ENCODE data around the gene BRCA1.
A peak's percentile ranks its signal among the peaks of the same experiment; 100 is the strongest.
"Not testable (repeated sequence)": the region's sequence is repeated elsewhere in the genome, so short reads cannot be mapped to it uniquely, and the experiment has no call there.

Gene BRCA1

DNA sequence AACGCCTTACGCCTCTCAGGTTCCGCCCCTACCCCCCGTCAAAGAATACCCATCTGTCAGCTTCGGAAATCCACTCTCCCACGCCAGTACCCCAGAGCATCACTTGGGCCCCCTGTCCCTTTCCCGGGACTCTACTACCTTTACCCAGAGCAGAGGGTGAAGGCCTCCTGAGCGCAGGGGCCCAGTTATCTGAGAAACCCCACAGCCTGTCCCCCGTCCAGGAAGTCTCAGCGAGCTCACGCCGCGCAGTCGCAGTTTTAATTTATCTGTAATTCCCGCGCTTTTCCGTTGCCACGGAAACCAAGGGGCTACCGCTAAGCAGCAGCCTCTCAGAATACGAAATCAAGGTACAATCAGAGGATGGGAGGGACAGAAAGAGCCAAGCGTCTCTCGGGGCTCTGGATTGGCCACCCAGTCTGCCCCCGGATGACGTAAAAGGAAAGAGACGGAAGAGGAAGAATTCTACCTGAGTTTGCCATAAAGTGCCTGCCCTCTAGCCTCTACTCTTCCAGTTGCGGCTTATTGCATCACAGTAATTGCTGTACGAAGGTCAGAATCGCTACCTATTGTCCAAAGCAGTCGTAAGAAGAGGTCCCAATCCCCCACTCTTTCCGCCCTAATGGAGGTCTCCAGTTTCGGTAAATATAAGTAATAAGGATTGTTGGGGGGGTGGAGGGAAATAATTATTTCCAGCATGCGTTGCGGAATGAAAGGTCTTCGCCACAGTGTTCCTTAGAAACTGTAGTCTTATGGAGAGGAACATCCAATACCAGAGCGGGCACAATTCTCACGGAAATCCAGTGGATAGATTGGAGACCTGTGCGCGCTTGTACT lies at the start of gene BRCA1:
BRCA1 (minus strand) TSS at position 232 of the 834 bp plus-strand sequence. CDS start 1,268 bp downstream, outside the sequence.
- DNase-seq (ENCODE audit: low spot score) = peak; percentile 98

DNA sequence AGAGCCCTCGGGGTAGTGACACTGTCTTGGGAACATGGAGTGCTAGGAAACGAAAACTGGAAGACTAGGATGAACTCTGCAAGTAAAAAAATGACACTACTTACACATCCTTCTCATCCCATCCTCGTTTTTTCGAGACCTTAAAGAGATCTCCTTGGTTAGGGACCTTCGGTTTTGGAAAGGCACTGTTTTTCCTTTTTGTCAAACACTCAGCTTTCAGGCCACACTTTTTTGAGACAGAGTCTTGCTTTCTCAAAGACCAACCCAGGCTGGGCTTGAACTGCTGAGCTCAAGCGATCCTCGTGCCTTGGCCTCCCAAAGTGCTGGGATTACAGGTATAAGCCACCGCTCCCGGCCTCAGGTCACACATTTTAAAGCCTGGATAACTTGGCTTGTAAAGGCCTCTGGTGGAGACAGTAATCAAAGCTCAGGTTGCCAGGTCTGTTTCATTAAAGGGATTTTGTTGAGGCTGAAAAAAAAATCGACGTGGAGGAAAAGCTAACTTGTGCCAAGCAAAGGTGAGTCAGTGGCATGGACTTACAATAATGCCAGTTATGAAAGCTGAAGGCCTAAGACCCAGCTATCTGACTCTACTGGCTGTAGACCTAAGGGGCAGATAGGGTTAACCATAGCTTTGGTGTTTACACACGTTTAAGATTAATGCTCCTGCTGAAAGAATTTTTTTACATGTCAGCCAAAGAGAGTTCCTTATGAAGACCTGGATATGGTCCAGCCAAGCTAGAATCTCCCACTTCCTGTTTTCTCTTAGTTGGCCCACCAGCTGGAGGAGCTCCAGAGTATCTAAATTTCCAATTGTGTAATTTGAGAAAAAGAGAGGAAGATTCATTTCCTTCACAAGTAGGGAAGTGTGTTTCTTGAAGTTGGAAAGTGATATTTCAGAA lies 46.7 kb upstream of the BRCA1 start:
- no peak for DNase-seq (ENCODE audit: low spot score)

DNA sequence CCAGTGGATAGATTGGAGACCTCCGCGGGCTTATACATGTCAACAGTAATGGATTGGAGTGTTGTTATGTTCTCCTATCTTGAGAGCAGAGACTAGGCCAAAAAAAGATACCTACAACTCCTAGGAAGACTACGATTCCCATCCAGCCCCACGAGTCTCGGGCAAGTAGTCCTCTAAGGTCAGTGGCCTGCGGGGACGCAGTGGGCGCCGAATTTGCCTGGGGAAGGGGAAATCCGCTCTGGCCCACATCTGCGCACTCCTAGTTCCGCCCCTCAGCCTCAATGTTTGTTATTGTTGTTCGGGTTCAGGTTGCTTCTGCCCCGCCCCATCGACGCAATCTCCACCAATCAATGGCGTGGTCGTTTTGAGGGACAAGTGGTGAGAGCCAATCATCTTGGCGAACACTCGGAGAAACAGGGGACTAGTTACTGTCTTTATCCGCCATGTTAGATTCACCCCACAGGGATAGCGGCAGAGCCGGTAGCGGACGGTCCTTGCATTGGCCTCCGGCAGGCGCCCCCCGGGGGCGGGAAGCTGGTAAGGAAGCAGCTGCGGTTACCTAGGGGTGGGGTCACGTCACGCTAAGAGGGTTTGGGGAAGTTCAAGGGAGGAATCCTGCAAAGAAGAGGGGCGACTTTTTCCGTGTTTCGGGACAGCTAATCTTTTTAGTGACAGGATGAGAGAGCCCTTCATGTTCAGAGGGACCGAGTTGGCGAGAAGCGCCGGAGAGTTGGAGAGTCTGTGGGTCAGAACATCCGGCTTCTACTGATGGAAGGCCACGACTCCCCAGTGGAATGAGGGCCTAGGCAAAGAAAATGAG lies 45.8 kb upstream of the BRCA1 start, which contains the start of gene NBR1:
NBR1 (plus strand) TSS at position 449 of the 820 bp plus-strand sequence. CDS start 4,586 bp downstream, outside the sequence.
- peak; percentile 97 for DNase-seq (ENCODE audit: low spot score)

DNA sequence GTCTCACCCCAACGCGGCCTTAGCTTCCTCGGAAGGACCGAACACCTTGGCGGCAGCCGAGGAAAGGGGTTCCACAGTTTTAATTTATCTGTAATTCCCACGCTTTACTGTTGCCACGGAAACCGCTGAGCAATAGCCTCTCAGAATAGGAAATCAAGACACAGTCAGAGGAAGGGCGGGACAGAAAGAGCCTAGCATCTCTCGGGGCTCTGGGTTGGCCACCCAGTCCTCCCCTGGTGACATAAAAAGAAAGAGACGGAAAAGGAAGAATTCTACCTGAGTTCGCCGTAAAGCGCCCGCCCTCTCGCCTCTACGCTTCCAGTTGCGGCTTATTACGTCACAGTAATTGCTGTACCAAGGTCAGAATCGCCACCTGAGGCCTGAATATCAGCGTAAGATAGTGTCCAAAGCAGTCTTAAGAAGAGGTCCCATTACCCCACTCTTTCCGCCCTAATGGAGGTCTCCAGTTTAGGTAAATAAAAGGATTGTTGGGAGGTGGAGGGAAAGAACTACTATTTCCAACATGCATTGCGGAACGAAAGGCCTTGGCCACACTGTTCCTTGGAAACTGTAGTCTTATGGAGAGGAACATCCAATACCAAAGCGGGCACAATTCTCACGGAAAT lies 45.1 kb upstream of the BRCA1 start:
- peak; percentile 92 for DNase-seq (ENCODE audit: low spot score)

DNA sequence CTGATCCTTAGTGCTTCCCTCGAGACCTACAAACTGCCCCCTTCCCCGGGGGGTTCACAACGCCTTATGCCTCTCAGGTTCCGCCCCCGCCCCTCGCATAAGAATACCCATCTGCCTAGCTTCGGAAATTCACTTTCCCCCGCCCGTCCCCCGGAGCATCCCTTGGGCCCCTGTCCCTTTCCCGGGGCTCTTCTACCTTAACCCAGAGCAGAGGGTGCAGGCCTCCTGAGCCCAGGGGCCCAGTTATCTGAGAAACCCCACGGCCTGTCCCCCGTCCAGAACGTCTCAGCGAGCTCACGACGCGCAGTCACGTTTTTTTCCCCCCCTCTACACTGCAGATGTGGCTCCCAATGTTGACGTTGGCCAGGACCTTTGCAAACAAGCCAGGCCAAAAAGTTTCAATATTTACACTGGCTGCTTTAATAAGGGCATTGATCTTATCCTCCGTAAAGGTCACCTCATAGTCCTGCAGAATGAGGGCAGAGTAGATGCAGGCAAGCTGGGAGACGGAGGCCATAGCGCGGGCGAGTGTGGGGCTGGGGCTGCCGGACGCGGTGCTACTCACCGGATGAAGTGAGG lies 44.5 kb upstream of the BRCA1 start:
- DNase-seq (ENCODE audit: low spot score) = peak; percentile 26

DNA sequence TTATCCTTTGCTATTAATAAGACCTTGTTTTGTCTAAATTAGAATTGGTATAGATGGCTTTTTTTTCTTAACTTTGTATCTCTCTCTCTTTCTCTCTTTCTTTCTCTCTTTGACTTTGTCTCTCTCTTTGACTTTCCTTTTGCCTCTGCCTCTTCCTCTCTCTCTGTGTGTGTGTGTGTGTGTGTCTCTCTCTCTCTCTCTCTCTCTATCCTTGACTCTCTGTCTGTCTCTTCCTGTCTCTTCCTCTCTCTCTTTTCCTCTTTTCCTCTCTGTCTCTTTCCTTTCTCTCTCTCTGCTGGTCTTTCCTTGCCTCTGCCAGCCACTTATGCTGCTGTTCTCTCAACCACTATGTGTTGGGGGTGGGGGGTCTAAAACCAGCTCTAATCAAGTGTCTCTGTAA lies 40.8 kb upstream of the BRCA1 start:
- DNase-seq (ENCODE audit: low spot score) = not testable (repeated sequence)

DNA sequence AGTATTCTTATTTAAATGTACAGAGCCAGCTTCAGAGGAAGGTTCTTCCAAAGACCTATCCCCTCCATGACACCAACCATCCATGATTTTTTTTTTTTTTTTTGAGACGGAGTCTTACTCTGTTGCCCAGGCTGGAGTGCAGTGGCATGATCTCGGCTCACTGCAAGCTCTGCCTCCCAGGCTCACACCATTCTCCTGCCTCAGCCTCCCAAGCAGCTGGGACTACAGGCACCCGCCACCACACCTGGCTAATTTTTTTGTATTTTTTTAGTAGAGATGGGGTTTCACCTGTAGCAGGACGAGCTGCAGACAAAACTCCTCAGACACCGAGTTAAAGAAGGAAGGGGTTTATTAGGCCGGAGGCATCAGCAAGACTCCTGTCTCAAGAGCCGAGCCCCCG lies 34.8 kb upstream of the BRCA1 start:
- not testable (repeated sequence) for DNase-seq (ENCODE audit: low spot score)

DNA sequence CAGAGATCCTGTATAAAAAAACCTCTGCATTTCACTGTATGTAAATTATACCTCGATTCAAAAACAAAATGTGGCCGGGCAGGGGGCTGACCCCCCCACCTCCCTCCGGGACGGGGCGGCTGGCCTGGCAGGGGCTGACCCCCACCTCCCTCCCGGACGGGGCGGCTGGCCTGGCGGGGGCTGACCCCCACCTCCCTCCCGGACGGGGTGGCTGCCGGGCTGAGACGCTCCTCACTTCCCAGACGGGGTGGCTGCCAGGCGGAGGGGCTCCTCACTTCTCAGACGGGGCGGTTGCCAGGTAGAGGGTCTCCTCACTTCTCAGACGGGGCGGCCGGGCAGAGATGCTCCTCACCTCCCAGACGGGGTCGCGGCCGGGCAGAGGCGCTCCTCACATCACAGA lies 34.1 kb upstream of the BRCA1 start:
- DNase-seq (ENCODE audit: low spot score) = not testable (repeated sequence)

DNA sequence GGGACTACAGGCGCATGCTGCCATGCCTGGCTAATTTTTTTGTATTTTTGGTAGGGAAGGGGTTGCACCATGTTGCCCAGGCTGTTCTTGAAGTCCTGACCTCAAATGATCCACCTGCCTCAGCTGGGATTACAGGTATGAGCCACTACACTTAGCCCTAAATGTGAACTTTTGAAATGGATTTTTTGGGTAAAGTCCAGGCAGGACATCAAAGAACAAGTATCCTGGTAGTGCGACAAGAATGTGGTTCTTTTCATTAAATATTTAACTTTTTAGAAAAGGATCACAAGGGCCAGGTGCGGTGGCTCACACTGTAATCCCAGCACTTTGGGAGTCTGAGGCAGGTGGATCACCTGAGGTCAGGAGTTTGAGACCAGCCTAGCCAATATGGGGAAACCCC lies 30.5 kb upstream of the BRCA1 start:
- DNase-seq (ENCODE audit: low spot score) = no peak

DNA sequence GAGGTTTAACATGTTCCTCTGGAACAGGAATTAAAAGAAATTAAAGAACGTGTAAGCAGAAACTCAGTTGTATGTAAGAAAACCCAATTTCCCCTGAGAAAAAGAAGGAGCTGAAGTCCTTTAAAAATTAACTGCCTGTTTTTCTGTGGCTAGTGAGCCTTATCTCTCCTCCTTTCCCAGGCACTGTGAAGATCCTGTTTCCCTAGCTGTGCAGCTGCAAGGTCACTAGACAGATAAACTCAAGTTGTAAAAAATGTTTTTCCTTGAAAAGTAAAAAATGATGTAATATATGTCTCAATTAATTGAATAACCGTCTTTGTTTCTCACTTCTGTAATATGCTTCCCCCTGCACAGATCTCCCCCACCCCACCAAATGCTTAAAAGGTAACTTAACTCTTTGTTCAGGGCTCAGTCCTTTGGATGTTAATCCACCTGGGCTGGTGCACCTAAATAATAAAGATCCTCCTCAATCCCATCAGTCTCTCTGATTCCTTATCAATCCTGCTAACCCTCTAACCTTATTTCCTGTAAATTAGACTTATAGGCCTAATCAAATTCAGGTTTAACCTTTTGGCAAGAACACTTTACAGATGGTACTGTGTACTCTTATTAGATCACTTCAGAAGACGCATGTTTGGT lies 28.2 kb upstream of the BRCA1 start:
- not testable (repeated sequence) for DNase-seq (ENCODE audit: low spot score)

DNA sequence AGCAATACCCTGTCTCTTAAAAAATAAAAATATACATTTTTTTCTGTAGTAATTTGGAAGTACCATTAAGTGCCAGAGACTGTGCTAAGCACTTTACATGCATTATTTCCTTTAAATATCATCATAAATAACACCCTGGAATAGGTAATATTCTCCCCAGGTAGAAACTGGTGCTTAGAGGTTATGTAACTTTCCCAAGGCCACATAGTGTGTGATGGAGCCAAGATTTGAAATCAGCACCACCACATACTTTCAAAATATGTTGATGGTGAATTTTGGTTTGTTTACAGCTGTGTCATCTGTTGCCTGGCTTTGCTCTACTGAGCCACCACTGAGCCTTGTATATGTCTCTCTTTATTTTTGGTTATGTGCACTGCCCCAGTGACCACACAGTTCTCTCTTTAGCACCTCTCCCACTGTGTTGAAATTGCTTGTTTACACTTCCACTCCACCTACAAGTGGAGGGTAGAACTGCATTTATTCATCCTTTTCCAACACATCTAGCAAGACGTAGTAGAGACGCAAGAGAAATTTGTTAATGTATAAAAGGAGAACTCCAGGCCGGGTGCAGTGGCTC lies 26.8 kb upstream of the BRCA1 start:
- DNase-seq (ENCODE audit: low spot score) = no peak

DNA sequence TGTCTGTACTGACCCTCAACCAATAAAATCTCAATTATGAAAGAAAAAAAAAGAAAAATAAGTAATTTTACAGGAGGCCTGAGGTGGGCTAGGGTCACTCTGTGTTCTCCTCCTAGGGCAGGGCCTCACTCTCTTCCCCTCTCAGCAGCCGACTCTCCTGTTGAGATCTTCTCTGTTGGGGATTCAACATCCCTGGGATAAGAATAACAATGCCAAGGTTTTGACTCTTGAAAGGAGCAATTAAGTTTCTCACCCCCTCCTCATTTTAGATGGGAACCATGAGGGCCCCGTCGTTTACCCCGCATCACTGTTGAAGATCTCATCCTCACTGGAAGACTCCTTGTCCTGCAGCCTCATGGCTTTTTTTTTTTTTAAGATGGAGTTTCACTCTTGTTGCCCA lies 21.5 kb upstream of the BRCA1 start:
- peak; percentile 51 for DNase-seq (ENCODE audit: low spot score)

DNA sequence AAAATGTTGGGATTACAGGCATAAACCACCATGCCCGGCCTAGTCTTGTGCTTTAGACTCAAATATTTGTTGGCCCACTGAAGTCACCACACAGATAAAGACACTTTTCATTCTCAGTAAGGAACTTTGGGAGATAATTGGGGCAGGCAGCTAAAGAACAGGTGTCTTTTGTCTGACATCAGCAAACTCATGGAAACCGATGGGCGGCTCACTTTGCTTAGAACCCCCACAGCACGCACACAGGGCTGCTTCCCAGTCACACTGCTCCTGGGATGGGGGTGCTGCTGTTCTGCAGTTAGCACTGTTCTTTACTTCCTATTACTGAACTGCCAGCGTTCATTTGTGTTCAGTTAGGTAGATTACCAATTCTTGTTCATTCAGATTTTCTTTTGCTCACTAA lies 18.0 kb upstream of the BRCA1 start:
- no peak for DNase-seq (ENCODE audit: low spot score)

DNA sequence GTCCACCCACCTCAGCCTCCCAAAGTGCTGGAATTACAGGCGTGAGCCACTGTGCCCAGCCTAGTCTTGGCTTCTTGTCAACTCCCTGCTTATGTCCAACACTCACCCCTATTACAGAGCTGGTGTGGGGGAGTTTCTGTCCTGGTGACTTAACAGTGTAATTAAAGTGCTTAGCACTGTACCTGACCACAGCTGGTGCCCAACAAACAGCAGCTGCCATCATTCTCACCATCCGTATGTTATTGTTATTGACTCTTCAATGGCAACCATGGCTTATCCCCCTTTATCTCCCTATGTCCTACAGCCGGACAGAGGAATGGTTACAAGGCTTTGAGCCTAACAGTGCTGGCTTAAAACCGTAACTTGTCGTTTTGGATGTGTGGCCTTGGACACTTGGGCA lies 17.0 kb upstream of the BRCA1 start:
- DNase-seq (ENCODE audit: low spot score) = no peak

DNA sequence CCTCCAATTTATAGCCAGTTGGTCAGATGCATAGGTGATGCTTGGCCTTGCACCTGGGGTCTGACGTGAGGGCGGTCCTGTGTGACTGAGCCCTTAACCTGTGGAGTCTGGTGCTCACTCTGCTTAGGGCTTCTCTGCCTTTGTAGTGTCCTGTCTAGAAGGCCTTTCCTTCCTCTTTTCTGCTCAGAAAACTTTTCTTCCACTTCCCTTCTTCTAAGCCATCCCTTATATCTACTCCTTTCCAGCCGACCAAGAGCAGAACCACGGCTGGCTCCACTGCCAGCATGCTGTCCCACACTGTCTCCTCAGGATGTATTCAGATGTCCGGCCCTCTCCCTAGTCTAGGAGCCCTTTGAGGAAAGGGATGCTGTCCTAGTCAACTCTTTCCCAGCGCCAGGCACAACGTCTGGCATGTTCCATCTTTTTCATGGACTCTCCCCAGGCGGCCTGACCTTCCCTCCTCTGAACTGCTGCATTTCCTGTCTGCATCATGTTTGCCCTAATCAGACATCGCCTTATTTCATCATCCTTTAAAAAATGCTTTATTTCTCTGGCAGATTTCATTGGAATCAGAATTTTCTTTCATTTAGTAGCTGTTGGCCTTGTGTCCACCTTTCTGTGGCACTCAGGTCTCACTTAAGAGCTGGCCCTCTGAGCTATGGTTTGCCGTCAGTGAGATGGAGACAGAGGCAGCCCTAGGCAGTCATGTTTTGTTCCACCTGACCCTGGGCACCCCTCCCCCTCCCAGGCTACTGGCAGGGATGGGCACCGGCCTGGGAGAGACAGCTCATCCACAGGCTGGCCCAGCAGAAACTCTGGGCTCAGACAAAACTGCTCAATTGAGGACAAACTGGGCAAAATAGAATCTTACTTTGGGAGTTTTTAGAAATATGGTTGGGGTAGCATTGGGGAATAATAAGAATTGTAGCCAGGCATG lies 15.5 kb upstream of the BRCA1 start:
- no peak for DNase-seq (ENCODE audit: low spot score)

DNA sequence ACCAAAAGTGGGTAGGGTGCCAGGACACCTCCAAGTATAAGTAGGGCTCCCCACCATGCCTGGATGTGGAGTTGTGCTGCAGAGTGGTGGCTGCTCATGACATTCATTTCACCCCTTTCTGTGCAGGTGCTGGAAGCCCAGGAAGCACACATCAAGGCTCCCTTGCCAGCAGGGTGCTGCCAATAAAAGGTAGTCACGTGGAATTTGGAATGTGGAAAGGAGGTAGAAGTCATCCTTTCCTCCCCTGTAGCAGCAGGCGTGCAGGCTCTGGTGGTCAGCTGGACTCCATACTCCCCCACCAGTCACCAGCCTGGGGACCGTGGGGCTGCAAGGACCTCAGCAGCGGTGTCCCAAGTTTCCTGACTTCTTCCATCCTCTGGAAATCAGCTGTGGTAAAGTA lies 13.4 kb upstream of the BRCA1 start:
- peak; percentile 19 for DNase-seq (ENCODE audit: low spot score)

DNA sequence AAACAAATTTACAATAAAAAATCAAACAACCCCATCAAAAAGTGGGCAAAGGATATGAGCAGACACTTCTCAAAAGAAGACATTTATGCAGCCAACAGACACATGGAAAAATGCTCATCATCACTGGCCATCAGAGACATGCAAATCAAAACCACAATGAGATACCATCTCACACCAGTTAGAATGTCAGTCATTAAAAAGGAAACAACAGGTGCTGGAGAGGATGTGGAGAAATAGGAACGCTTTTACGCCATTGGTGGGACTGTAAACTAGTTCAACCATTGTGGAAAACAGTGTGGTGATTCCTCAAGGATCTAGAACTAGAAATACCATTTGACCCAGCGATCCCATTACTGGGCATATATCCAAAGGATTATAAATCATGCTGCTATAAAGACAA lies 11.4 kb upstream of the BRCA1 start:
- DNase-seq (ENCODE audit: low spot score) = not testable (repeated sequence)

DNA sequence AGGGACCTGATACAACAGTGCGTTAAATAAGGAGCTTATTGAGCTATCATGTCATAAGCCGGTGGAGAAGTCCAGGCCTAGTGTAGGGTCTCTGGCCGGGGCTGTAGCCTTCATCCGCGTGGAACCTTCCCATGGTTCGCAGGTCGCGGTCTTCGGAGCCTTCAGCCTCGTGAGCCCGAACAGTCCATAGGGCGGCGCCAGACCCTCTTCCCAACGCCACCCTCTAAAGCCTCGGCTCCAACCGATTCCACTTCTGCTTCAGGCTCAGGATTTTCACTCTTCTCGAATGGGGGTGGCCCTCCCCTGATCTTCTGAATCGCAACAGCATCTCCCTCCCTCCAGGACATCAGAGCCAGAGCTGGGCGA lies 10.3 kb upstream of the BRCA1 start:
- no peak for DNase-seq (ENCODE audit: low spot score)

DNA sequence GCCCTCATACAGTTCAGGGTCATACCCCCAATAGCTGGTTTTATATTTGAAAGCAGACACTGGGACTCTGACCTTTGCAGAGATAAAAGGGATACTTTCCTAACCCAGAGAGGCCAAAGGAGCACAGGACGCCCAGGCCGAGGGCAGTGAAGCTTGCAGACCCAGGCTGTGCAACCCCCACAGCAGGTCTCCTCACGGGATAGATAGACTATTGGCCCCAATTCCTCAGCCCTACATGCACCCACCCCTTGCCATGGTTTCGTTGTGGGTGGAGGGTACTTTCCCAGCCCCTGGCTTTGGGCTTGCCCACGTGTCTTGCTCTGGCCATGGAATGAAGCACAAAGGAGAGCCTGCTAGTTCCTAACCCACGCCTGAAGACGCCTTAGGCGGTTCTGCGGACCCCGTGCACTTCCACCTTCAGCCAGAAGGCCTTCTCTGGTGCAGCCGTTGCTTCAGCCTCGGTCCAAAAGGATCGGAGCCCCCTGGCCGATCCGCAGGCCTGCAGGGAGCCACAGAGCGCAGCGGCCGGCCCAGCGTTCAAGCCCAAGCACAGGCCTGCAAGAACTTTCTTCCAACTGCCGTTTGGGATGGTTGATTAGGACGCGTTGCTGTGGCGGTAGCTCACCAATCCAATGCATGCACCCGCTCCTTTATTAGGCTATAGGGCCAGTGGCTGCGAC lies 9.8 kb upstream of the BRCA1 start:
- no peak for DNase-seq (ENCODE audit: low spot score)
